HG03280 (cell line): ENCODE measurements around the gene CDC5L.

Source experiments
- ATAC-seq: cut with Tn5 transposase; IDR thresholded peaks from one replicate; pipeline ENCODE4 v1.9.1; 2021; ENCODE audit warnings: mild to moderate bottlenecking, moderate library complexity; ENCODE audit not compliant: unreplicated experiment

The CDC5L gene

DNA sequence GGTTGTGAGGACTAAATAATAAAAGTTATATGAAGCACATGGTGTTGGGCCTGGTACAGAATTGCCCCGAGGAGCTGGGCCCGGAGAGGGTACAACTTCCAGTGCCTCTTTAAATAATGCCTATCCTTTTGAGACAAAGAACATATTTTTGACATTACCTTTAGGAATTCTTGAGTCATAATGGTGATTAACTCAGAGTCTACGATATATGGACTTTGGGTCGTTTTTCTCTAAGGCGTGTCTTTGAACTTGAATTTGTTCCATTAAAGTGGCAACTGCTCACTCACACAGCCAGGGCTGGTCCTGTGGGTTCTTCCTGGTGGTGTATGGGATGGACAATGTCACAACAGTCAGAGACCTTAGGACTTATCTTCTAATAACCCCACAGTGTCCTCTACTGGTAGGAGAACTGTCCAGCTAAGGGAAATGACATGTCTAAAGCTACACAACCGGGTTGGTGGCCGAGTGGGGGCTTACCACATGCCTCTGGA is 106.5 kb downstream of the CDC5L start:
- no peak for ATAC-seq

DNA sequence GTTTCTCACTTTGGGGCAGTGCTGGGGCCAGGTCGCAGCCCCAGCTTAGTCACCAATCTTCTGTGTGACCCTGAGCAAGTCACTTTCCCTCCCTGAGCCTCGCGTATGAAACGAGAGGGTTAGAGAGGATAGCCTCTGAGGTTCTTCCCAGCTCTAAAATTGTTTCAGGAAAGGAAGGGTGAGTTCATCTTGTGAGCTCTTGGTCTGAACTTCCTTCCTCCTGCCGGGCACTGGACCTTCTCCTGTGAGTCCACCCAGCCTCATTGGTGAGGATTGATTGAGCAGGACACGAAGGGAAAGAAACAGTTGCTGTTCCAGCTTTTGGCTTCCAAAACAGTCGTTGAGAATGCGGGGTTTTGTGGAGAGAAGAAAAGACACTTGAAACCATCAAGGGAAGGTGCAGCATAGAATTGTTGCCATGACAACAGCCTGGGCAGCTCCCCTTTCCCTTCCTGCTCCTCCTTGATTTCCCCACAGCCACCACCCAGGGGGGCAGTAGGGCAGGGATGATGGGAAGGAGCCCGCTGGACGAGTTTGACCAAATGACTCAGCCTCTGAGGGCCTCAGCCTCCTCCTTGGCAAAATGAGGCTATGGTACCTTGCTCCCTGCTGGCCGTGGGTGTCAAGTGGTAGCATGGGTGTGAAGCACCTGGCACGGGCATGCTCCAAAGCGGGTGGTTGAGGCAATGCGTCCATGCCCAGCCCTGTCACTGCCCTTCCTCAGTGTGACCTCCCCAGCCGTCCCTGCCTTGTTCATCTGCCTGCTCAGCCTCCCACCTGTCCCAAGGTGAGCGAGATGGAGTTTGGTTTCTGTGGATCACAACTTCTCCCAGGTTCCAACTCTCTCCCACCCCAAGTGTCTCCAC is 107.8 kb downstream of the CDC5L start:
- ATAC-seq = no peak

DNA sequence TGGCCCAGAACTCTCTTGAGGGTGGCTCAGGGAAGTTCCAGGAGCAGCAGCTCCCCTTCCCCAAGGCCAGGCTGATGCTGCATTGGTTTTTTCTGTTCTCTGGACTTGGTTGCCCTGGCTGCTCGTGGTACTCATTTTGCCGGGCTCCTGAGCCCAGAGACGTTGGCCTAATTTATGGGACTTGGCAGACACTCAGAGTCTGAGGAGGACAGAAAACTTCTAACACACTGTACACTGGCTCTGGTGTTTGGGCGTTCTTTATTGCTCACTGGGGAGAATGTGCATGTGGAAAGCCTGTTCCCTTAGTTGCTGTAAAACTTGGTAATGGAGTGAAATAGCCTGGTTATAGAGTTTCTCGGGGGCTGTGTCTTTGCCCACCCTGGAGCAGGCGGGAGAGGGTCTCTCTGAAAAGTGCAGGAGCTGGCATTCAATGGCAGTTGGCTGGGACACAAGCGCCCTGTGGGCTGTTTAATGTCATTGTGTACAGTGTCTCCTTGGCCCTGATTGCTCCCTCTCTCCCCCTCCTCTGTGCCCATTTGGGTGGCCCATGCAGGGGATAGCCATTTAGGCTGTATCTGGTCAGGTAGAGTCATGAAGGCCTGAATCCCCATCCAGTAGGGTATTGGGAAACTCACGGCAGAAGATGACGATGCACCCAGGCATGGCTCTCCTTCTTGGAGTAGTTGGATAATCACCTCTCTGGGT is 109.3 kb downstream of the CDC5L start:
- no peak for ATAC-seq

DNA sequence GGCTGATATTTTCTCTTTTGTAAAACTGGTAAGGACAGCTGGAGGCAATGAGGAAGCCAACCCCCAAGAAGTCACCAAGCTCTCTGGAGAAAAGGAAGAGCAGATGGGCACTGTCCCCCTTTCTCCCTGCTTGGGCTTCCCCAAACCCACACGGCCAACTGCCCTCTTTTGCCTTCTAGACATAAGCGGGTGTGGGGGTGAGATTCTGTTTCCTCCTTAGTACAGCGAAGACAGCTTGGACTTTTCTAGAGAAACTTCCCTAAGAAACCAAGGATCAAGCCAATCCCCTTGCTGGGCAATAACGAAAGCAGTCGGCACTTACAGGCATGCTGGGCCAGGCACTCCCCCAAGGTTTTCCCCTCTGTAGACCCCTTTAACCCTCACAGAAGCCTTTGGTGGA is 110.3 kb downstream of the CDC5L start:
- ATAC-seq = no peak

DNA sequence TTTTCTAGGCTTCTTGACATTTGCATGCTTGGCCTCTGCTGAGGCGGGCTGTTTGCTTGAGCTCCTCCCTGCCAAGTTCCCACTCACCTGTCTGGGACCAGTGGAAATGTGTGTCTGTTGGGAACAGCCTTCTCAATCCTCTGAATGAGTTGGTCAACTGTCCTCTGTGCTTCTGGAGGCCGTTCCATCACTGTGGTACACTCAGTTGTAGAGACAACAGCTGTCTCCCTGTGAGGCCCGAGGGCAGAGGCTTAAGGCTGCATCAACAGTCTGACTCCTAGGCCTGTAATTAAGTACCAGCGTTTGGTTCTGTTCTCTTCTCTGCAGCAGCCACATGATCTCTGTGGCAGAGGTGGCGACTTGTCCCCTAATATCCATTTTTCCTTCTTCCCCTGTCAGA is 110.9 kb downstream of the CDC5L start:
- no peak for ATAC-seq

DNA sequence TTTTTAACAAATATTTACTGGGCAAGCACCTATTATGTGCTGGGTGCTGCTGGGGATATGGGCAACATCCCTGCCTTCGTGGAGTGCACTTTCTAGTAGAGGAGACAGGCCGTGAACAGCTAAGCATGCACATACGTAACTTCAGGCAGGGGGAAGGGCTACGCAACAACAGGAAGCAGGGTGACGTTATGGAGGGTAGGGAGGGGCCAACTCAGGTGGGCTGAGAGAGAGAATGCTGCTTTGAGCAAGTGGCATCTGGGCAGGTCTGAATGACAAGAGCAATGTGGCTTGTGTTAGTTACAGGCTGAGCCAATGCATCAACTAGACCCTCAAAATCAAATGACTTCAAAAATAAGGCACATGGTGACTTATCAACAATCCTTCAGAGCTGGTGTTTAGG is 112.1 kb downstream of the CDC5L start:
- no peak for ATAC-seq
